NCI-H1436 (cell line): ENCODE data around the gene NEK5.

Source experiments
- DNase-seq: peaks from one replicate; lab custom pipeline; 2025; lab: John Stamatoyannopoulos, UW

NEK5 gene

DNA sequence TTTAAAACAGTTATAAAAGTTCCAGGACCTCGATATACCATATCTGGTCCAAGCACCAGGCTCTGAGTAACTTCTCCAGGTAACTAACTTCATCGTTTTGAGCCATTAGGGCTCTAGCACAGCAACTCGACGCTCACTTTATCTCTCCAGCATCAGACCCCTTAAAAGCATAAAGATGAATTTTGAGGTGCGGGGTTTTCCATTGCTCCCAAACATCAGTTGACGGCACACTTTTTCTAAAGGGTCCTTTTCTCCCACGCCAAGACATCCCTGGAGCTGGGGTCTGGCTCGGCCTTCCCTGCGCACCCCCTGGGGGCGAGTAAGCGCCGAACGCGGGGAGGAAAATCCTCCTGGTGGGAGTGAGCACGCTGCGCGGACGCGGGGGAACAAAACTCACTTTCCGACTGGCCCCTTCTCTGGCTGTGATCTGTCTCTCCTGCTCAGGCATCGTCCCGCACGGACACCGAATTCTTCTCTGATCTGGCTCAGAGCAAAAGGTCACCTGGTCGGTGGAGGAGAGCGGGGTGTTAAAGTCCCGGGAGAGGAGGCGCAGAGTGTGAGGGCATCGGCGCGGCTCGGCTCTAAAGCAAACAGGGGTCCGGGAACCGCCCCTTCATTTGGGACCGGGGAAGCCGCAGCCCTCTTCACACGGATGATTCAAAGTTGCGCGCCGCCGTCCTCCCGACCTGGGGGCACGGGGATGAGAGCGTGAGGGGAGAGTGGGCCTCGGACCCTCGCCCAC is 117.8 kb downstream of the NEK5 start, which contains the start of gene ATP7B:
ATP7B (minus strand) TSS at position 561 of the 742 bp plus-strand sequence; CDS start at position 448, 113 bp downstream.
- no peak for DNase-seq

DNA sequence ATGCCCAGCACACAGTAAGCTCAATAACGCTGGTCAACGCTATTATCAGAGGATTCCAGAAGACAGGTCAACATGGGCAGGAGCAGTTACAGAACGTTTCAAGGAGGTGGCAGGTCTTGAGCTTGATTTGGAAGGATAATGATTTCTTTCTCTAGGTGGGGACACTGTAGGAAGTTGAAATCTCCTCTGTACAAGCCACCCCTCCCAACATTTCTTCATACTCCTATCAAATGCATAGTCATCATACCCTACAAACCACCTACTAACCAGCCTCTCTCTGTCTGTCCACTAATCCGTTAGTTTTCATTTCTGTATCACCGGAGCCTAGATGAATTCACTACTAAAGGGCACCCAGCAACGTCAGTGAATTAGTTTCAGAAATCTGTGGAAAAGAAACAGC is 118.9 kb downstream of the NEK5 start:
- no peak for DNase-seq

DNA sequence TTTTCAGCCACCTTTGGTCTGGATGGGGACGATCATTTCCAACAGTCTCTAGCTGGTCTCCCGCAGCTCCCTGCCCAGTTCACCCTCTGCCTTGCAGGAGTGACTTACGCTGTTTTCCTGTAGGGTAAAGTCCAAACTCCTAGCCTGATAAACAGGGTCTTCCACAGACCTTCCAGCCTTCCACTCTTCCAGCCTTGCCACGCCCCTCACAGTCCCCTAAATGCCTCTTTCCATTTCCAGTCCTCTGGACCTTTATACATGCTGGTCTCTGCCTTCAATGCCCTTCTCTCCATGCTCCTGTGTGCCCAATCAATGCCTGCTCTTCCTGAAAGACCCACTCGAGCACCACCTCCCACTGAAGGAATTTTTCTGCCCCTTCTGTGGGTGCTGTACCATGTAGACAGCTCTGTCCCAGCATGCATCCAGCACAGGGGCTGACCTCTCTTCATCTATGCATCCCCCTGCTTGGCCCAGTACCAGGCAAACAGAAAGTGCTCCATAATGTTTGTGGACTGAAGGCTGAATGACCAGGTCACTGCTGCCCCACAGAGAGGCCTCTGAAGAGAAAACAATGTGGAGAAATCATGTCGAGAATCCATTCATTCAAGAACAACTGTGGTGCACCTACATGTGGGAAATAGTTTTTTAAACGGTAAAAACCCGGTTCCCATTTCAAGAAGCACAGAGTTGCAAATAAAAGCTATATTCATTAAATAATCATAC is 122.2 kb downstream of the NEK5 start:
- DNase-seq: no peak

GRCh38 chr13:52005841-52006522 is 122.9 kb downstream of the NEK5 start:
- DNase-seq: no peak

- no peak for DNase-seq
These were observed 124.2 kb downstream of the NEK5 start for GRCh38 chr13:52004511-52005170.

DNA sequence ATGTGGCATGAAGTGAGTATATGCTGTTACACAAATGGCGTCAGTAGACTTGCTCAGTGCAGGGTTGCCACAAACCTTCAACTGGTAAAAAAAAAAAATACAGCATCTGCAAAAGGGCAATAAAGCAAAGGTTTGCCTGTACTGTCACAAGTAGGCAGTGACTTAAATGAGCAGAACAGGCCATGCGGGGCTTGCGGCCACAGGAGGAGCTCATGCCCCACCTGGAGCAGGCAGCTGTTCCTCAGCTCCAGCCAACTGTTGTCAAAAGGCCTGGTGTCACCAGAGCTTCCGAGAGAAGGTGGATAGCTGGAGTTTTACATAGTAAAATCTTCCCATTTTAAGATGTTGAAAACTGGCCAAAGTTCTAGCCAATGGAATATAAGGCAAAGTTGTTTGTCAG is 125.3 kb downstream of the NEK5 start:
- no peak for DNase-seq

DNA sequence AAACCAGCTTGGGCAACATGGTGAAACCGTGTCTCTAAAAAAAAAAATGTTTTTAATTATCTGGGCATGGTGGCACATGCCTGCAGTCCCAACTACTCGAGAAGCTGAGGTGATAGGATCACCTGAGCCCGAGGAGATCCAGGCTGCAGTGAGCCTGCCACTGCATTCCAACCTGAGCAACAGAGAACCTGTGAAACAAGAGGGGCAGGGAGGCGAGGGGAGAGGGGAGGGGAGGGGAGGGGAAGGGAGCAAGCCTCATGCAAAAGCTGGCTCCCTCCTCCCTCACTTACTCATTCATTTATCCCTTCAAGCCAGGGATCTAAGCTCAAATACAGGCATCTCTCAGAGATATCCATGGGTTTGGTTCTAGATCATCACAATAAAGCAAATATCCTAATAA is 126.5 kb downstream of the NEK5 start:
- no peak for DNase-seq

DNA sequence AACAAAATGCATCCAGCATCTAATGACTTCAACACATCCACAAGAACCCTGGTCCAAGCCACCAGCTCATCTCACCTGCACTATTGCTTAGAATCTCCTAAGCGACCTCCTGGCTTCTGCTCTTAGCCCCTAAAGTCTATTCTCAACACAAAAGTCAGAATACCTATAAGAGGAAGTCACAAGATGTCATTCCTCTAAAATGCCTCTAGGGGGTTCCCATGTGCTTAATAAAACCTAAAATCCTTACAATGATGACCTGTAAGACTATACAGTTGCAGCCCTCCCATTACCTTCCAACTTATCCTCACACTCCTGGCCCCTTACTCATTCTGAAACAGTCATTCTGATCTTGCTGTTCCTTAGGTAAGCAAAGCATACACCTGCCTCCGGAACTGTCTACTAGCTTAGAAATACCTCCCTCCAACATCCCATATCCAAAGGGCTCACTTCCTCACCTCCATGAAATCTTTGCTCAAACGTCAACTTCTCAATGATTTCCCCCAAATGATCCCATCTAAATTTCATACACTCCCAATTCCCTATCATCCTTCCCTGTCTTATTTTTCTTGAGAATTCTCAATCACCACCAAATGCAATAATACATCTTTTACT is 127.6 kb downstream of the NEK5 start:
- DNase-seq: no peak

DNA sequence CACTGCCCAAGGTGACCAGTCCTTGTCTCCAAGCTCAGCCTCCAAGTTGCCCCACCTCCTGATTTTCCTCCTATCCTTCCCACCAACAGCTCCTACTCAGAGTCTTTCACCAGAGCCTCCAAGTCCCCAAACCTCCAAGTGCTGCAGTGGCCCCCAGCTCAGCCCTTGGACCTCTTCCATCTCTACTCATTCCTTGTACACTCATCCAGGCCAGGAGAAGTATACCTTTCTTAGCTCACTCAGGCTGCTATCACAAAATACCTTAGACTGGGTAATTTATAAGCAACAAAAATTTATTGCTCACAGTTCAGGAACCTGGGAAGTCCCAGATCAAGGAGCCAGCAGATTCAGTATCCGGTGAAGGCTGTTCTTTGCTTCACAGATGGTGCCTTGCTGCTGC is 129.0 kb downstream of the NEK5 start:
- no peak for DNase-seq

DNA sequence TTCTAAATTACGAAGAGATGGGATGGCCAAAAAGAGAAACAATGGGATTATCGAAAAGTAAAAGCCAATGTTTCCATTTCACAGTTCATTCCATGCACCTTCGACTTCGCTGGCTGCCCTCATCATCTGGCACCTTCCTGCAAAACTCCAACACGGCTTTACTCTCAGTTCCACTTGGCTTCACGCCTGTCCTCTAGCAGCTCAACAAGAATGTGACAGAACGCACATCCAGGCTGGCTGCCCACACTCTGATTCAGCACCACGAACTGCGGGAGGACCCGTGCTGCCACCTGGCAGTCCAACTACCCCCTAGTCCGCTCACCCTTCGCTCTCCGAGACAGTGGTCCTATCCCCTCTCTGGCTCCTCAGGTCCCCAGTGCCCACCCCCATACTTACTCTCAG is 129.4 kb downstream of the NEK5 start:
- DNase-seq: no peak

DNA sequence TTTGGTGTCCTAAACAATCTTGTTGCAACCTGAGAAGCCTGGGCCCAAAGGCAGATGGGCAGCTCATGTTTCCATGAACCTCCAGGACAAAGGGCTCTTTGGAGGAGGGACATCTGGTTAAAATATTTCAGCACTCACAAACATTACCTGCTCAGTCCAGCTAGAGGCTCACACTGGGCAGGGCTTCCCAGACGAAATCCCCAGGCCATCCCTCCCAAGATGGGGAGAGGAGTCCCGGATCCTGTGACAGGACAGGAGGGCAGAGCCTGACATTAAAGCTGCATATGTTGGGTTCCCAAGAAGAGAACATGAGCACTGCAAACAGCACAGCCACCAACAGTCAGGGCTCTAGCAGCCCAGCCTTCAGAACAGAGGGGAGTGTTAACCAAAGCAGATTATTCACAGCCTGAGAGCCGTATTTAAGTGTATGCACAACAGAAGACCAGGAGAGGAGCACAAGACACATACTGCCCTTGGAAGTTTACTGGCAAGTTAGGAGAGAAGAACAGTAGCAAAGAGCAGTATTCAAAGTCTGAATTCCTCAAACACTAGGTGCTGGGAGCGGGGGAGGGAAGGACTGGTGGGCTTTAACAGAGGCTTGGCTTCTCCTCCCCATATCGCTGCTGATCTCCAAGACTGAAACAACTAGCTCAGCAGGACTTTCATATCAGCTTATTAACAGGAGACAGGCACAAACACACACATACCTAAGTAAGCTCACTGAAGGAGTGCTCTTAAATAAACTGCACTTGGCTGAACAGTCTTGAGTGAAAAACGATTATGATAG is 130.0 kb downstream of the NEK5 start:
- no peak for DNase-seq

DNA sequence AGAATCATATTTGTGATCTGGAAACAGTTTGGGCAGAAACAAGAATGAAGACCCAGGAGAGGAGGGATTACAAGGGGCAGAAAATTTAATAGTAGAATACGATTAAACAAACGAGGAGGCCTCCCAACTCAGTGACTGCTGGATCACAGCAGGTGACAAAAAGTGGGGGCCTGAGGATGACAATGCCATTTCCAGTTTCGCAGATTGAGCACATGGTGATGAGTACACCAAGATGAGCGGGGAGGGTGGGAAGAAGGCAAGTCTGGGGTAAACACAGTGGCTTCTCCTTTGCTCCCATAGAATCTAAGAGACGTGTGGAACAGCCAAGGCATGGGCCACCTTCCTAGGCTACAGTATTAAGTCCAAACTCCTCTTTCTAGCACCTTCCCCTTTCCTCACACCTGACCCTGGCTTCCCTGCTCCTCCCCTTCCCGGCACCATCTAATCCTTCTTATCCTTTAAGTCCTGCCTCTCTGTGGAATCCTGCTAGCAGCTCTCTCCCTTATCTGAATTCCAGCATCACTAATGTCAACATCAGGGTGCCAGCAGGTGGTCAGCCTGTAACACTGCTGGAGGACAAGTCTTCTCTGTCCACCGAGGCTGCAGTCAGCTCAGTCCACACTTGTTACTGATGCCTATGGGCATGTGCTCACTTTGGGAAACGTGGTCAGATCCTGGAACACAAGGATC is 131.1 kb downstream of the NEK5 start:
- no peak for DNase-seq

DNA sequence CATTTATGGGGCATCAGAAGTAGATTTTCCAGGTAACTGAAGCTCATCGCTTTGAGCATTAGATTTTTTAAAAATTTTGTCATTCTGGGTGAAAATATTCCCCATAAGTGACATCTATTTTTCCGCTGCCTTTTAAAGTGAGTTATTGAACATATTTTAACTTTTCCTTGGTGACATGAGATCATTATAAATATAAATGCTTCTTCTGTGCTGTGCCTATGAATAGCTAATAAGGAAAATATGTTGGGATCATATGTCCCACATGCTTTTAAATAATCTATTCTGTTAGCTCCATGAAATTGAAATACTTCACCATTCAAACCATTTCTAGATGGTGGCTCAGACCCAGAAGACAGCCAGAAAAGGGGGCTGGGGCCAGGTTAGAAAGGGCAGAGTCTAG is 131.7 kb downstream of the NEK5 start:
- no peak for DNase-seq

DNA sequence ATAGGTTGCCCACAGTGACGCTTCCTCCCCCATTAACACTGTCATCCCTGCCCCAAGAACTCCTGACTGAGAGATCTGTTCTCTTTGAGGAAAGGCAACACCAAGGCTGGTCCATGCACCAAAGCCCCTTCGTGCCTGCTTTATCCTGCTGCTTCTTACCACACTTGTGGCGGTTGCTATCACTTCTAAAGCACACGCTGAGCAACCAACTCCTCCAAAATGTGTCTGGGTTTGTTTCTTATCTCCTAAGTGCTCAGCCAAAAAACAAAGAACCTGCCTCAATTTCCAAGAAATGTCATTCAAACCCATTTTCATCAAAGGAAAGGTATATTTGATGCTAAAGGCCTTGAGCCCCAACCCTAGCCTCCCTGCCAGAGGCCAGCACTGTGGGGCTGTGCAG is 132.2 kb downstream of the NEK5 start:
- no peak for DNase-seq

DNA sequence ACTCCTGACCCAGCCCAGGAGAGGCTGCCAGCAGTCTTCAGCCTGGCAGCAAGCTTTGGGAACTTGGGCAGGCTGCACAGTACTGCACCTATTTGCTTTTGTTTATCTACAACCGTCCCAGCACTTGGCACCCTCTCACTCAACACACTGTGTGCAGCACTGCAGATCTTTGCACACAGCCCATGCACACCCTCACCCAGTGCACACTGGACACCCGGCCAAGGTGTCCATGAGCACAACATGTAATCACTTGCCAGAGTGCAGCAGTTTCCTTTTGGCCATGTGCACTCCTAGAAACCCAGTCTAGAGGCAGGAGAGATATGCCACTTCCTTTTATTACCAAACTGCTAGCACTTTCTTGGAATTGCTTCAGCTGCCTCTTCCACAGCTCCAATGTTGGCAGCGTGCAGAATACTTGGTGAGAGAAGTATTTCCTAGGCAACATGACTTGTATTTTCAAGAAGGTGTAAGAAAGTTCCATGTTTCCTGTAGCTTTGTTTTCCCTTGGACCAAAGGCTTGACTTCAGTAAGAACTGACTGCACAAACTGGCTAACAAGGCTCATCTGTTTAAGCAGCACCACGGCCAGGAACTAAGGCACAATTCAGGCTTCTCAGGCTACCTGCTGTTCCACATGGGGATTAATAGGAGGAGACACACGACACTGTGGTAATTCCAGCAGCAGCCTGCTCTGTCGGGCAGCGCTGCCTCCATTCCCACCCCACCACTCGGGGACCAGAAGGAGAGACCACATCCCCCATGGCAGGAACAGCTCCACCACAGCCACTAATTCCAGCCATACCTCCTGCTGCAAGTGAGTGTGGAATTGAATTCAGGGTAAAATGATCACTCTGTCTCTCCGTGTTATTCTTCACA is 133.0 kb downstream of the NEK5 start:
- DNase-seq: no peak

GRCh38 chr13:51993713-51994112 is 135.2 kb downstream of the NEK5 start:
- no peak for DNase-seq

DNA sequence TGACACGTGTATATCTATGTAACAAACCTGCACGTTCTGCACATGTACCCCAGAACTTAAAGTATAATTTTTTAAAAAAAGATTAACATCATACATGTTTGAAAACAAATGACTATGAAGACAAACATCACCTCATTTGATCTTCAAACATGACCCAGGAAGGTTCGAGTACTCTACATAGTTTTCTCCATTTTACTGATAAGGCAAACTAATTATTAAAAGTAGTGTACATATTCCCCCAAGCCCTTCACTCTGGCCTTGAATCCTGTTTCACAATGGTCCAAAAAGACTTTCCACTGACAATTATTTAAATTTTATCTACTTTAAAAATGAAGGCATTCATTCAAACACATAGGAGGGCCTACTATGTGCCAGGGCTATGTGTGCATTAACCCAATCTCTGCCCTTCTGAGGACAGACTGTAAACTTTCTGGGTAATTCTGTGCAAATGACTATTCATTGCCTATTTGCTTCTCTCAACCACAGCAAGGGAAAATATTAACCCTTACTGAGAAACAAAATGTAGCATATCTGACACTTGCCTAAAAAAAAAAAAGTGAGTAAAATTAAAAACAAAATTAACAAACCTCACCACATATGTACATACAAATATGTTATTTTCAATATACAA is 139.8 kb downstream of the NEK5 start:
- DNase-seq: no peak
